Kasumi-1 (cell line): ENCODE data around the gene TRPV2.

ENCODE experiments used
- DNase-seq, 2 experiments: peaks; one replicate each; lab custom pipeline; 2025; lab: John Stamatoyannopoulos, UW

The TRPV2 gene

DNA sequence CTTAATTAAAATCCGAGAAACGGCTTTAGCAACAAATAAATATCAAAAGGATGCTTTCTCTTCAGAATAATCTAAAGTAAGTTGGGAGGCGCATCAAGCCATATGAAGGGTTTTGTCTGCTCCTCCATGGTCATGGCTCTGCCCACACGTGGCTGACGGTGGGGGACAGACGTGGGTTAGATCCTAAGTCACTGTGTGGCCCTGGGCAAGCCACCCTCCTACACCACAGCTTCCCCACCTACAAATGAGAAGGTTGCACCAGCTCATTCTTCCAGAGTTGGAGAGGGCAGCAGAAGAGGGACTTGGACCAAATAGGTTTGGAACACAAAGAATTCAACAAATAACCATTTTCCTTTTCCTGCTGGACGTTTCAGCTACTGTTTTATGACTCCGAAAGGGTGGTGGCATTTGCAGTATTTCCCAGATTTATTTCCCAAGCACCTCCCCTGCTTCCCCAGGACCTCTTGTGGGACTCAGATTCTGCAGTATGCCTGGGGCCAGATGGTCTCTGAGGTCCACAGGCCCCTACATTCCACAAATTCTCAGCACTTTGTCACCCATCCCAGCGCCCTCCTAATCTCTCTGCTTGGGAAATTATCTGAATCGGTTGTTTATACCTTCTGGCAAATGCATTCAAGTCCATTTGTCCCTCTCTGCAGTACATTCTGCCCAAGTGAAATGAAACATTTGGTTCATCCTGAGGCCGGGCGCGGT lies 58.8 kb downstream of the TRPV2 start:
- no peak for DNase-seq

DNA sequence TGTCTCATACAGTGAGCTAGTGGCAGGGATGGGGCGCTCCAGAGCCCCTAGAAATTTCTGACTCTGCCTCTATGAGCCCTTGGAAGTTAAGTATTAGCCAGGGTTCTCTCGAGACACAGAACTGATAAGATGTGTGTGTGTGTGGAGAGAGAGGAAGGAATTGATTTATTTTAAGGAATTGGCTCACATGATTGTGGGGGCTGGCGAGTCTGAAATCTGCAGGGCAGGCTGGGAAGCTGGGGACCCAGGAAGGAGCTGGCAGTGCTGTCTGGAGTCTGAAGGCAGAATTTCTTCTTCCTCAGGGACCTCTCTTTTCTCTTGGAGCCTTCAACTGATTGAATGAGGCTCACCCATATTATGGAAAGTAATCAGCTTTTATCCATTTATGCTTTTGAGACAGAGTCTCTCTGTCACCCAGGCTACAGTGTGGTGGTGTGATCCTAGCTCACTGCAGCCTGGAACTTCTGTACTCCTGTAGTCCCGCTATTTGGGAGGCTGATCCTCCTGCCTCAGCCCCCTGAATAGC lies 59.9 kb downstream of the TRPV2 start:
- DNase-seq, result no peak

DNA sequence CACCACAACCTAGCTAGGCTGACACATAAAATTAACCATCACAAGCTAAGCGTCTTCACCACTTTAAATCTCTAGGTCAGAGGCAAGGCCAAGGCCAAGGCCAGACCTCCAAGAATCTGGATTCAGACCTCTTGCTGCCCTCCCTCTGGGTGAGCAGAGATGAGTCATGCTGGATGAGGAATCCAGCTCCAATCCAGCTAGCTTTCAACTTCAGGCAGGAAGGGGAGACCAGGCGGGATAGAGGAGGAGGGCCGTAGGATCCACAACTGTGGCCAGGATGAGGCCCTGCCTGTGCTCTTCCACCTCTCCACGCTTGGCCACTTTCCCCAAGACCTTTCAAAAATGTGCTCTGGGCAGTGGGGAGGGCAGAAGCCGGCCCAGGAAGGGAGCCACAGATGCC lies 61.9 kb downstream of the TRPV2 start:
- no peak for DNase-seq

DNA sequence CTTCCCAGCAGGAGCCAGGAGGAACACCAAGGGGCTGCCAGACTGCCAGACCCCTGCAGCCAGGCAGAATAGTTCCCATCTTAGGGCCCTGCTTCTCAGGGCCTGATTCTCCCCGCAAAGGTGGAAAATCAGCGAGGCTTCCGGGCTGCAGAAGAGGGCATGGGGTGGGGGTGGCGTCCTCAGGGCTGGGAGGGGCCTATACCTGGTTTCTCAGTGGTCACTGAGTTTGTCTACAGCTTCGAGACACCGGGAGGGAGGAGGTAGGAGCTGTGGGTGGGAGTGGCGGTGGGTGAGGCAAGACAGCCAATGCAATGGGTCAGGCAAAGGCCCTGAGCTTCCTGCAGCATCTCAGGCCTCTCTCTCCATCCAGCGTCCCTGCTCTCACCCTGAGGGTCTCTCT lies 62.3 kb downstream of the TRPV2 start:
- no peak for DNase-seq

DNA sequence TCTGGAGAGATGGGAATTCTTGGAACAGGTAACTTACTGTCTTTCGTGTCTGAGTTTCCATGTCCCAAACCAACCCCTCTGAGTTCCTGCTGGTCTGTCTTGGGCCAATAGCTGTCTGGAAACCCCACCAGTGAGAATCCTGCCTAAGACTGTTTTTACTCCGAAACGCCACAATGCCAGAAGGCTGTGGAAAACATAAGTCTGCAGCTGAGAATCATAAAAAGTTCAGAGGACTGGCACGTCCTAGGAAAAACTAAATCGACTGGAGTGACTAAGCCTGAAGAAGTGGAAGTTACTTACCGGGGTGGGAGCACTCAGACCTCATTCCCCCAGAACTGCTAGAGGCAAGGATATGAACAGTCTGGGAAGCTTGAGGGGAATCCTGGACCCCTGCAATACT lies 63.3 kb downstream of the TRPV2 start:
- no peak for DNase-seq

DNA sequence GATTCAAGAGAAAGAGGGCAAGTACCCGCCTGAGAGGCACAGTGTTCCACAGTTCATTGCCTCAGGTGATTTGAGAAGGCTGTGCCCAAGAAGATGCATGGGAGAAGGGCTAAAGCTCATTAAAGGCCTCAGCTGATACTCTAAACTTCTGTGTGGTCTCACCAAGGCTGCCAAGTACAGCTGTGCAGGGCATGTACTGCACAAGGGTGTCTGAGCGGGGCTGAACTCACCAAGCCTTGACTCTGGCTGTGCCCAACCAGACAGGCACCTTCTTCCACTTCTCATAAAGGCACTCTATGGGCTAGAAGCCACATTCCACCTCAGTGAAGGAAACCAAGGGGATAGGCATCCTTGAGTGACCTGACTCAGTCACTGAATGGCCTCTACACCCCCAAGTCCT lies 63.9 kb downstream of the TRPV2 start:
- no peak for DNase-seq

DNA sequence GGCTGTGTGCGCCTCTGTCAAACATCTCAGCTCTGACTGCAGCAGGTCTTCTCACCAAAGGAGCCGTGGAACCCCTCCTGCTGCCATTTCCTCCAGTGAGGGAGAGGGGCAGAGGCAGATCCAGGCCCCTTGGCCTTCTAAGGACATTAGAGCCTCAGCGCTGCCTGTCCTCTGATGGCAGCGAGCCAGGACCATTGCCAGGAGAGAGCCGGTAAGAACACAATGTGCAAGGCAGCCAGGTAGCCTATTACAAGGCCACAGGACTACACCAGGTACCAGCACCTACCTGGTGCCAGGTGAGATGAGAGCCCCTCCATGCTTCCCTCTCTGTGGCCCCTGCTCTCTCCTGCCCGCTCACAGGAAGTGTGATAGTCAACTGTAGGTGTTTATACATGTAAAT lies 65.6 kb downstream of the TRPV2 start:
- no peak for DNase-seq

DNA sequence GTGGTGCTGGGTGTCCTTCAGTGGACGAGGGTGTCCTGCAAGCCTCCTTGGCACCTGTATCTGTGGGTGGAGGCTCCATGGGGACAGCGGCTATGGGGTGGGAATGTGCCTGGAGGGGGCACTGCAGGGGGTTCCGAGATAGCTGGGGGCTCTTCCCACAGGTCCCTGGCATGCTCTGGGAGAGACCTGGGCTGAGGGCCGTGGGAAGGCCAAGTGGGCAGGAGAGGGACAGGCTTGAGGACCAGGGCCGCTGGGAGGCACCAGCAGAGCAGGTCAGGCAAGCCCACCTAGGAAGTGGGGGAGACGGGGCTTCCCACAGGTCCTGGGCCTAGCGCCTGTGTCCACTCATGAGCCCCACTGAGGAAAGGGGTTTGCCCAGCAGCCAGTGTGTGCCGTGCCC lies 66.9 kb downstream of the TRPV2 start:
- DNase-seq, result no peak

DNA sequence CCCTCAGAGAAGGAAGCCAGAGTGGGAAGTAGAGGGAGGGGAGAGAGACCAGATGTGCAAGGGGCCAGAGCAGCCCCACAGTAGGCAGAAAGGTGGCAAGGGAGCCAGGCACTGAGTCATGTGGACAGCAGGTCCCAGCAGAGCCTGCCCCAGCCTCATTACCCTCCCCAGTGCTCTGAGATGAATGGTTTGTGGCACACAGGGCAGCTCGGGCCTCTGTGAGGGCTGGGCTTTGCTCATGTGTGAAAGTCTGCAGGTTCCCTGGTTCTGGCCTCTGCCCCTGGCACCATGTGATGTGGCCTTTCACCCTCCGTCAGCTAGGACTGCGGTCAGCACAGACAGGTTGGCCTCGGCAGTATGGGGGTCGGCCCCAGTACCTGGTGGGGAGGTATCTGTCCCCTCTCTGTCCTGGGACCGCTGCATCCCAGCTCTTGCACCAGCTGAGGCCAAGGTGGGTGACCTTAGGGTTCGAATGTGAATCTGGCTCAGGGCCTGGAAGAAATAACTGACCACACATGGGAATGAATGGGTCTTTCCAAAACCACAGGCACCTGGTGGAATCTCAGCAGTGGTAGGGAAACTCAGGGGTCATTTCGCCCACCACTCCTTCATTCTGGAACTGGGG lies 67.8 kb downstream of the TRPV2 start:
- DNase-seq, result no peak

DNA sequence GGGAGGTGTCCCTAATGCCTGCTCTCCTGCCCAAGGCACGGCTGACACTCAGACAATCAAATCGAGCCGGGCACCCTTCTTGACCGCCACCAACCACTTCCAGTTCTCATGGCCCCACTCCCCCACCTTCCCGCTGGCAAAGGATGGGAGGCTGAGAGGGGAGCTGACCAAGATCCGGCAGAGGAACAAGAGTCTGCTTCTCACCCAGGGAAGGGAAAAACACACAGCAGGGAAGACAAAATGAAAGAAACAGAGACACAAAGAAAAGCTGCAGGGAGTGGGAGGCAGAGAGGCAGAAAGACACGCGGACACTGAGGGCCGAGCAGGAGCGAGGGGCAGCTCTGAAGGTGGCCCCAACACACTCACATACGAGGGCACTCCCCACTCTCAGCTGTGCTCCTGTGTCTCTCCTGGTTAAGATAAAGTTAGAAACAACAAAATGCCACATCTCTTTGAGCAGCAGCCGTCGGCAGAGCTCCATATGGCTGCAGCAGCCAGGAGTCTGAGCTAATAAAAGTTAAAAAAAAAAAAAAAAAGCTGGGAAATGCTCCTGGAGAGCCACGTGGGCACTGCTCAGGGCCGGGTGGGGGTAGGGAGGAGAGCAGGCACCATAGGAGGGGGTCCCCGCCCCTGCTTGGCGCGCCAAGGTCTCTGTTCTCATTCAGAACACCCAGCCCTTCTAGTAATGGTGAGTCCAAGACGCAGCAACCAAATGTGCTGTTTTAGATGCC lies 69.2 kb downstream of the TRPV2 start:
- DNase-seq, result no peak
